Spleen (tissue), 3 donors: ENCODE results near the gene TMEM131.

Source experiments
- POLR2A ChIP-seq, 3 donors: fragments of 450-650 bp; IDR thresholded peaks; one replicate each; pipeline ENCODE4 v1.5.1; 2017; ENCODE audit warnings: antibody characterized with exemption in 3 of 3, mild to moderate bottlenecking in 1 of 3
- POLR2AphosphoS5 ChIP-seq, 3 donors: sonication (generic); formaldehyde crosslinking; IDR thresholded peaks; one replicate each; pipeline ENCODE4 v1.5.1; 2017; ENCODE audit warnings: antibody characterized with exemption in 3 of 3

- no peak for TF ChIP-seq POLR2A (IDR thresholded peaks at IDR 0.05)
- no peak for TF ChIP-seq POLR2AphosphoS5 (IDR thresholded peaks at IDR 0.05)
These were observed 109.9 kb downstream of the TMEM131 start for GRCh38 chr2:97885841-97886240.
